ENCODE results near the gene MRTFA.

MRTFA gene

DNA sequence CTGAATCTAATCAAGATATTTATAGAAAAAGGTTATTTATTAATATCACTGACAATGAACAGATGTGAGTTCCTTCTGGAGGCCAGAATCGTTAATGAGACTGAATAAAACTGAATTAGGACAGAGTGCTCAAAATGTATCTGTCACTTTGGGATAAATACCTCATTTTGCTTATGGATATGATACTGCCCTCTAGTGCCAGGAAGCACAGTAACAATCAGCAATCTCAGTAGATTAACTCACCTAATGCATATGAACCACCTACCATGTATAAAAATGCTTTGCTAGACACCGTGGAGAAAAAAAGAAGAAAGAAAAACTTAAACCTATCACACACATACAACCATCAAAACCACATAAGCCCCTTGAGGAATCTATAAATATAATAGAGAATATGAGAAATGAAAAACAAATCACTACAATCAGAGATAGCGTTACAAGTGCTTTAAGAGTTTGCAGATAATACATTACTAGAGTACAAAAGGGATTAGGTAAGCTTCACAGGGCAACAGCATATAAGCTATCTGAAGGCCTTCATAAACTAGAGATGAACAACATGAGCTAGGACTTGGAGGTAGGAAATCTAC, 148.8 kb downstream of the MRTFA start:
- Histone ChIP-seq H3K9ac (no peak overlapping the region), H3K9me3 (no peaks in the 10 kb centered on the region), H3K4me1 (peaks cover 60% of the 10 kb centered on the region), H3K36me3 (peaks cover 20% of the 10 kb centered on the region), H4K20me1 (peaks cover 6% of the 10 kb centered on the region; the same call in 1 of the 2 replicates), H3K4me2 (peak overlapping the region; percentile 38), H3K27ac (no peak overlapping the region; the same call in 1 of the 2 replicates), H3K4me3 (no peak overlapping the region), H3K27me3 (no peaks in the 10 kb centered on the region)
- no peak for TF ChIP-seq Cebpa-rat (IDR thresholded peaks at IDR 0.05)

DNA sequence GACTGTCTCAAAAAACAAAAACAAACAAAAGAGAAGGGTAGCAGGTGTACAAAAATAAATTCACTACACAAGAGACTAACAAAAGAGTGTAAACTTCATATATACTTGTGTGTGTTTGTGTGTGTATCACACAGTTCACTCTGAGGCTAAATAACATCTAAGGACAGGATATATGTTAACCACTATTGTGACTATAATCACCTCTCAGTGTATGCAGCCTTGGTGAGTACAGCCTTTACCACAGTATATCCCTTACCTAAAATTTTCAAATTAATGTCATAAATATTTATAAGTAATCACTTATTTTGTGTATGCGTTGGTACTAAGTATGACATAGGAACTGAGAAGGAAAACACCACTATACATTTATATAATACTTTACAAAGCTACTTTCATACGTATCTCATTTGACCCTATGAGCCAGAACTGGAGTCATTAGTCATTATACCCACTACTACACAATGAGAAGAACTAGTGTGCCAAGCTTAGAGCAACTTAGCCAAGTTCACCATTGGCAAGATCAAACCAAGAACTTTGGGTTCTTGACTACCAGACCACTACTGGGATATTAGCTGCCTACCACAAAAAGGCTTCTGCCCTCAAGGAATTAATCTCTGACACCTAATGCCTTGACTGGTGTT, 149.4 kb downstream of the MRTFA start:
- H3K27ac ChIP-seq, result no peak overlapping the region

DNA sequence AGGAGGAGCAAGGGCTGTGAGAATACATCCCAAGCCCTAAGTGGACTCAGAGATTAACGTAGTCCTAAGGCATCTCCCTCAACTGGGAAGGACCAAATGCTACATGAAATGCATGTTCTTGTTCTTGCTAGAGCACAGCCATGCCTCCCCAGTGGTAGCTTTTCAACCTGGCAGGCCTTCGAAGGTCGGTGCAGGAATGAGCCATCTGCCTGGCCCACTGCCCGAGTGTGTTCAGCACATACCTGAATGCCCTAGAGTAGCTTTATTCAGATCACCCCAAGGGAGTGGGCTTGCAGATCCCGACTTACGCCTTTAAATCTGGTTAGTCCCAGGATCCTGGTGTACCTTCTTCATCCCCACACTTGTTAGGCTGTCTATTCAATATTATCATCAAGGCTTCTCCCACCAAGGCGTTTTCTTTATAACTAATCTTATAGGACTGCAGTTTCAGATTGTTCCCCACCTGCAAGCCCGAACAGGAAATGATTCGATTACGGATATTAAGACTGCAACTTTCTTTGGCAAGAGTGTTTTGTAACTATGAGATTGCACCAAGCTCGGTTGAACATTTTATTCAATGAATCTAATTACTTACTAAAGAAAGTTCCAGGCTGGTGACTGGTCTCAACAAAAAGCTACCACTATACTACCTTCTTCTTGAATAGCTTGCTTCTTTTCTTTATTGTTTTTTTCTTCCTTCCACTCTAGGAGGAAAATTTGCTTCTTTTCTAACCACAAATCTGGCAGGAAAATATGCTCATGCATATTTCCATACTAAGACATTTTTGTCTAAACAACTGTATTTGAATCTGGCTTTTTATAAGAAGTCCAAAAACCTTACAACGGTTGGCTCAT, 150.5 kb downstream of the MRTFA start:
- no peaks in the 10 kb centered on the region; the same call in 1 of the 2 replicates for H4K20me1 ChIP-seq

More for the DNA sequence above, 149.4 kb downstream of the MRTFA start:
- Histone ChIP-seq H3K4me2 (no peak overlapping the region), H3K36me3 (peaks cover 23% of the 10 kb centered on the region), H3K9ac (no peak overlapping the region), H3K27me3 (no peaks in the 10 kb centered on the region), H3K4me1 (peaks cover 54% of the 10 kb centered on the region), H4K20me1 (peaks cover 6% of the 10 kb centered on the region; the same call in 1 of the 2 replicates), H3K4me3 (no peak overlapping the region), H3K9me3 (no peaks in the 10 kb centered on the region)
- TF ChIP-seq Cebpa-rat (IDR thresholded peaks at IDR 0.05), result no peak

DNA sequence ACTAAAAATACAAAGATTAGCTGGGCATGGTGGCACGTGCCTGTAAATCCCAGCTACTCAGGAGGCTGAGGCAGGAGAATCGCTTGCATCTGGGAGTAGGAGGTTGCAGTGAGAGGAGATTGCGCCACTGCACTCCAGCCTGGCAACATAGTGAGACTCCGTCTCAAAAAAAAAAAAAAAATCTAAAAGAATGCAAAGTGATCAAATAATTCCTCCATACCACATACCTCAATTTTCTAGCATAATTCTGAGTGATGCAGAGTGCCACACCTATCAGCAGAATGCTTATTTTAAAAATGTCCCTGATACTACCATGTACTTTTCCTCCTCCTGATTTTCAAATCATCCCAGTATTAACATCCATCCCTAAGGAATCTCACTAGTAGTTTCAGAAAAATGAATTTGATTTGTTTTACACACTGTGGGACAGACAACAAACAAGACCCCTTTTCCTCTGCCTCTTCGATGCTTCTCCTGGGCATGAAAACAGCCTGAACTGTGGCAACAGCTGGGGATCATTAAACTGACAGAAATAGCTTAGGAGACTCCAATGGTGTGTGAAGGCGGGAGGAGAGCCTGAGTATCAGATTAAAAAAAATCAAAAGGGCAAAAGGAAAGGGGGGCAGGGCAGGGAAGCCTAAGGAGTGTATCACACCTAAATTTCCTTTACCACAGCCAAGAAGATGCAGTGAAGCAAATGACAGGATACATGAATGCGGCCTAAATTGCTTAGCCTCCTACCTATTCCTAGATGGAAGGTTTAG, 151.4 kb downstream of the MRTFA start:
- H3K27ac ChIP-seq, result peak overlapping the region; percentile 22; the same call in 1 of the 2 replicates
- no peaks in the 10 kb centered on the region for H3K27me3 ChIP-seq
- H3K4me3 ChIP-seq, result no peak overlapping the region
- peaks cover 51% of the 10 kb centered on the region for H3K4me1 ChIP-seq
- H3K9ac ChIP-seq, result no peak overlapping the region
- no peak for TF ChIP-seq Cebpa-rat (IDR thresholded peaks at IDR 0.05)
- H3K9me3 ChIP-seq, result no peaks in the 10 kb centered on the region
- H3K4me2 ChIP-seq, result peak overlapping the region; percentile 54
- no peaks in the 10 kb centered on the region; the same call in 1 of the 2 replicates for H4K20me1 ChIP-seq
- H3K36me3 ChIP-seq, result peaks cover 20% of the 10 kb centered on the region

More for the DNA sequence above, 150.5 kb downstream of the MRTFA start:
- Histone ChIP-seq H3K27me3 (no peaks in the 10 kb centered on the region), H3K9ac (no peak overlapping the region), H3K4me2 (peak overlapping the region; percentile 54), H3K4me1 (peaks cover 49% of the 10 kb centered on the region), H3K9me3 (no peaks in the 10 kb centered on the region), H3K36me3 (peaks cover 23% of the 10 kb centered on the region), H3K4me3 (no peak overlapping the region), H3K27ac (peak overlapping the region; percentile 22; the same call in 1 of the 2 replicates)
- TF ChIP-seq Cebpa-rat (IDR thresholded peaks at IDR 0.05), result no peak

DNA sequence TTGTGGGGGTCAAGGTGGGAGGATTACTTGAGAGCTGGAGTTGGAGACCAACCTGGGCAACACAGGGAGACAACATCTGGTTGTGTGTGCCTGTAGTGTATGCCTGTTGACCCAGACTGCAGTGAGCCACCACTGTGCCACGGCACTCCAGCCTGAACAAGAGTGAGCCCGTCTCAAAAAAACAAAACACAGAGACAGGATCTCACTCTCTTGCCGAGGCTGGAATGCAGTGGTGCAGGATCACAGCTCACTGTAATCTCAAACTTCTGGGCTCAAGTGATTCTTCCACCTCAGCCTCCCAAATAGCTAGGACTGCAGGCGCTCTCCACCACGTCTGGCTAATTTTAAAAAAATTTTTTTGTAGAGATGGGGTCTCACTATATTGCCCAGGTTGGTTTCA, 153.6 kb downstream of the MRTFA start:
- Histone ChIP-seq H3K4me2 (no peak overlapping the region), H3K27me3 (no peaks in the 10 kb centered on the region), H3K27ac (no peak overlapping the region)

DNA sequence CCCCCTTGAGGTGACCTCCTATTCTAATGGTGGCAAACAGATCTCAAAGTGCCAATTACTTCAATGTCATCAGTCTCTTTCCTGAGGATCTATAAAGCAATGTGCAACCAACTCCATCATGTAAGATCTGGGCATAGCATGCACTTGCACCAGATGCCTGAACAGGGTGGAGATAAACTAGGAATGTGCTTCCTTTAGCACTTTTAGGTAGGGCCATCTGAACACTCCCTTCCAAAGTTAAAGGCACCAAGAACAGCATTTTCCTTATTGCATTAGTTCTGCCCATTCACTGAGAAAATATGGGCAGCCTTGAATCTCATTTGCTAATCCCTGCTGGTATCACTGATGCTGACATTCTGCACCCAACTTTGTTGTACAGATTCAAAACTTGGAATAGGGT, 154.1 kb downstream of the MRTFA start:
- Histone ChIP-seq H3K9me3 (no peaks in the 10 kb centered on the region), H3K4me1 (peaks cover 39% of the 10 kb centered on the region), H3K27ac (no peak overlapping the region), H3K4me3 (no peak overlapping the region), H4K20me1 (peaks cover 9% of the 10 kb centered on the region; the same call in 1 of the 2 replicates), H3K36me3 (peaks cover 13% of the 10 kb centered on the region), H3K27me3 (no peaks in the 10 kb centered on the region), H3K4me2 (no peak overlapping the region), H3K9ac (no peak overlapping the region)
- no peak for TF ChIP-seq Cebpa-rat (IDR thresholded peaks at IDR 0.05)

More for the DNA sequence above, 153.6 kb downstream of the MRTFA start:
- peaks cover 44% of the 10 kb centered on the region for H3K4me1 ChIP-seq
- no peak overlapping the region for H3K9ac ChIP-seq
- peaks cover 13% of the 10 kb centered on the region for H3K36me3 ChIP-seq
- H4K20me1 ChIP-seq, result peaks cover 9% of the 10 kb centered on the region; the same call in 1 of the 2 replicates
- no peaks in the 10 kb centered on the region for H3K9me3 ChIP-seq
- no peak overlapping the region for H3K4me3 ChIP-seq
- no peak for TF ChIP-seq Cebpa-rat (IDR thresholded peaks at IDR 0.05)

DNA sequence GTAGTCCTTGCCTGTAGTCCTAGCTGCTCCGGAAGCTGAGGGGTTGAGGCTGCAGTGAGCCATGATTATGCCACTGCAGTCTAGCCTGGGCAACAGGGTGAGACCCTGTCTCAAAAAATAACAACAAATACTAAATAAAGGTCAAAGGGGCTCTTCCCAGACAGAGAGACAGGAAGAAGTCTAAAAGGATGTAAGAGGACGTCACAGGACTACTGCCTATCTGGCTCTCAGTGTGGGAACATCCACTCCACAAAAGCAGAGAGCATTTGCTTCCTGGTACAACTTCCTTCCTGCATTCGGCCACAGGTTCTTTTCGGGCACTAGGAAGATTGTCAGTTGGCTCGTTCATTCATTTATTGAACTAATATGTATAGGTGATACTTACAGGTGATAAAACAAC, 155.5 kb downstream of the MRTFA start:
- Histone ChIP-seq H3K9ac (no peak overlapping the region), H3K4me3 (no peak overlapping the region), H3K27ac (no peak overlapping the region), H3K9me3 (no peaks in the 10 kb centered on the region), H3K4me2 (peak overlapping the region; percentile 41), H3K27me3 (no peaks in the 10 kb centered on the region), H4K20me1 (peaks cover 9% of the 10 kb centered on the region; the same call in 1 of the 2 replicates), H3K36me3 (peaks cover 13% of the 10 kb centered on the region), H3K4me1 (peaks cover 28% of the 10 kb centered on the region)
- TF ChIP-seq Cebpa-rat (IDR thresholded peaks at IDR 0.05), result no peak

DNA sequence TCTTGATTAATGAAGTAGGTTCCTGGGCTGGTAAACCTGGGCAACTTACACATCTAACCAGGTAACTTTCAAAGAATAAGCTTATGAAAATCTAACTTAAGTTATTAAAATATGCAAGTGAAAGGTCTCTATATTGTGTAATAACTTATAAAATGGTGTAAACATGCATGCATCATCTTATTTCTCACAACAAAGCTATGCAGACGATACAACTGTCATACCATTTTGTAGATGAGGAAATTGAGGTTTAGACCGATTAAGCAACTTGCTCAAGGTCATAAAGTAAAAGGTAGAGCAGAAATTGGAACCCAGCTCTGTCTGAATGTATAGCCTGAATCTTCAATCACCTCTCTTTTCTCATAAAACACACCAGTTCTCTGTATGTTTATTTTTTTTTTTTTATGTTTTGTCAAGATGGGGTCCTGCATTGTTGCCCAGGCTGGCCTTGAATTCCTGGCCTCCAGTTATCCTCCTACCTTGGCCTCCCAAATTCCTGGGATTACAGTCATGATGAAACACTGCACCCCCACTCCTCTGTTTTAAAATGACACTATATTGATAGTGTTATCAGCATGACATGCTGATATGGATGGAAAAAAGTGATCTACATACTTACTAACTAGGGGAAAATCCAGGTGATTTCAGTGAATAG, 156.5 kb downstream of the MRTFA start:
- no peak overlapping the region for H3K9ac ChIP-seq
- peaks cover 18% of the 10 kb centered on the region for H3K4me1 ChIP-seq
- H3K4me2 ChIP-seq, result no peak overlapping the region
- H3K27ac ChIP-seq, result no peak overlapping the region
- H3K27me3 ChIP-seq, result no peaks in the 10 kb centered on the region
- H3K36me3 ChIP-seq, result peaks cover 16% of the 10 kb centered on the region
- H3K9me3 ChIP-seq, result no peaks in the 10 kb centered on the region
- H3K4me3 ChIP-seq, result no peak overlapping the region
- peaks cover 9% of the 10 kb centered on the region; the same call in 1 of the 2 replicates for H4K20me1 ChIP-seq
- TF ChIP-seq Cebpa-rat (IDR thresholded peaks at IDR 0.05), result no peak
